ENCODE results near the gene DPH3.

DNA sequence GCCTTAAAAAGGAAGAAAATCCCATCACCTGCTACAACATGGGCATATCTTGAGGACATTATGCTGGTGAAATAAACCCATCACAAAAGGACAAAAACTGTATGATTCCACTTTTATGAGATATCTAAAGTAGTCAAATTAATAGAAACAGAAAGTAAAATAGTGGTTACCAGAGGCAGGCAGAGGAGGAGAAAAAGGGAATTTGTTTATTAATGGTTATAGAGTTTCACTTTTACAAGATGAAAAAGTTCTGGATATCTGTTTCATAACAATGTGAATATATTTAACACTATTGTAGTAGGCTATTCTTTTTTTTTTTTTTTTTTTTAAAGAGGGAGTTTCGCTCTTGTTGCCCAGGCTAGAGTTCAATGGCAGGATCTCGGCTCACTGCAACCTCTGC lies 40.4 kb downstream of the DPH3 start:
- no peak for TF ChIP-seq EZH2 (IDR thresholded peaks at IDR 0.05; ENCODE audit: low read depth)
- TF ChIP-seq, protein P1, sequence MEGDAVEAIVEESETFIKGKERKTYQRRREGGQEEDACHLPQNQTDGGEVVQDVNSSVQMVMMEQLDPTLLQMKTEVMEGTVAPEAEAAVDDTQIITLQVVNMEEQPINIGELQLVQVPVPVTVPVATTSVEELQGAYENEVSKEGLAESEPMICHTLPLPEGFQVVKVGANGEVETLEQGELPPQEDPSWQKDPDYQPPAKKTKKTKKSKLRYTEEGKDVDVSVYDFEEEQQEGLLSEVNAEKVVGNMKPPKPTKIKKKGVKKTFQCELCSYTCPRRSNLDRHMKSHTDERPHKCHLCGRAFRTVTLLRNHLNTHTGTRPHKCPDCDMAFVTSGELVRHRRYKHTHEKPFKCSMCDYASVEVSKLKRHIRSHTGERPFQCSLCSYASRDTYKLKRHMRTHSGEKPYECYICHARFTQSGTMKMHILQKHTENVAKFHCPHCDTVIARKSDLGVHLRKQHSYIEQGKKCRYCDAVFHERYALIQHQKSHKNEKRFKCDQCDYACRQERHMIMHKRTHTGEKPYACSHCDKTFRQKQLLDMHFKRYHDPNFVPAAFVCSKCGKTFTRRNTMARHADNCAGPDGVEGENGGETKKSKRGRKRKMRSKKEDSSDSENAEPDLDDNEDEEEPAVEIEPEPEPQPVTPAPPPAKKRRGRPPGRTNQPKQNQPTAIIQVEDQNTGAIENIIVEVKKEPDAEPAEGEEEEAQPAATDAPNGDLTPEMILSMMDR (conservative IDR thresholded peaks at IDR 0.05): no peak

All from PC-9 (cell line).